ENCODE measurements around the gene ATP1B1.

ATP1B1 gene

GRCh38 chr1:169086603-169087455 is 19.7 kb upstream of the ATP1B1 start:
- H3K27ac ChIP-seq: peak overlapping the region in 1 of 2 donors; percentile 42
- no peak for TF ChIP-seq CTCF (IDR thresholded peaks at IDR 0.05)

GRCh38 chr1:169087876-169088275 is 18.6 kb upstream of the ATP1B1 start:
- no peak overlapping the region for H3K27ac ChIP-seq
- H3K4me3 ChIP-seq: no peak overlapping the region
- TF ChIP-seq CTCF (IDR thresholded peaks at IDR 0.05): no peak
- no peak for DNase-seq (ENCODE audit: low spot score)

More at GRCh38 chr1:169086603-169087455, 19.7 kb upstream of the ATP1B1 start:
- no peak overlapping the region for H3K4me3 ChIP-seq
- no peak for DNase-seq (ENCODE audit: low spot score)

- no peak for DNase-seq (ENCODE audit: low spot score)
- no peak for TF ChIP-seq CTCF (IDR thresholded peaks at IDR 0.05)
- no peak overlapping the region for H3K4me3 ChIP-seq
- H3K27ac ChIP-seq: no peak overlapping the region
Measured at GRCh38 chr1:169089776-169090175, 16.7 kb upstream of the ATP1B1 start.

- no peak for TF ChIP-seq CTCF (IDR thresholded peaks at IDR 0.05)
- Histone ChIP-seq H3K27ac (no peak overlapping the region), H3K4me3 (no peak overlapping the region)
- DNase-seq (ENCODE audit: low spot score): no peak
Measured at GRCh38 chr1:169090308-169090899, 16.1 kb upstream of the ATP1B1 start.

- DNase-seq (ENCODE audit: low spot score): no peak
- Histone ChIP-seq H3K4me3 (no peak overlapping the region), H3K27ac (no peak overlapping the region)
- TF ChIP-seq CTCF (IDR thresholded peaks at IDR 0.05): no peak
Measured at GRCh38 chr1:169090900-169091311, 15.6 kb upstream of the ATP1B1 start.

GRCh38 chr1:169091480-169091941 is 15.0 kb upstream of the ATP1B1 start:
- TF ChIP-seq CTCF (IDR thresholded peaks at IDR 0.05): no peak
- H3K4me3 ChIP-seq: no peak overlapping the region
- no peak for DNase-seq (ENCODE audit: low spot score)
- H3K27ac ChIP-seq: no peak overlapping the region
